Measurements from ENCODE around the gene CLASP2.

- no peak for TF ChIP-seq NFIC (IDR thresholded peaks at IDR 0.05)
- TF ChIP-seq USF1 (IDR thresholded peaks at IDR 0.05) = no peak
- TF ChIP-seq, protein P1, sequence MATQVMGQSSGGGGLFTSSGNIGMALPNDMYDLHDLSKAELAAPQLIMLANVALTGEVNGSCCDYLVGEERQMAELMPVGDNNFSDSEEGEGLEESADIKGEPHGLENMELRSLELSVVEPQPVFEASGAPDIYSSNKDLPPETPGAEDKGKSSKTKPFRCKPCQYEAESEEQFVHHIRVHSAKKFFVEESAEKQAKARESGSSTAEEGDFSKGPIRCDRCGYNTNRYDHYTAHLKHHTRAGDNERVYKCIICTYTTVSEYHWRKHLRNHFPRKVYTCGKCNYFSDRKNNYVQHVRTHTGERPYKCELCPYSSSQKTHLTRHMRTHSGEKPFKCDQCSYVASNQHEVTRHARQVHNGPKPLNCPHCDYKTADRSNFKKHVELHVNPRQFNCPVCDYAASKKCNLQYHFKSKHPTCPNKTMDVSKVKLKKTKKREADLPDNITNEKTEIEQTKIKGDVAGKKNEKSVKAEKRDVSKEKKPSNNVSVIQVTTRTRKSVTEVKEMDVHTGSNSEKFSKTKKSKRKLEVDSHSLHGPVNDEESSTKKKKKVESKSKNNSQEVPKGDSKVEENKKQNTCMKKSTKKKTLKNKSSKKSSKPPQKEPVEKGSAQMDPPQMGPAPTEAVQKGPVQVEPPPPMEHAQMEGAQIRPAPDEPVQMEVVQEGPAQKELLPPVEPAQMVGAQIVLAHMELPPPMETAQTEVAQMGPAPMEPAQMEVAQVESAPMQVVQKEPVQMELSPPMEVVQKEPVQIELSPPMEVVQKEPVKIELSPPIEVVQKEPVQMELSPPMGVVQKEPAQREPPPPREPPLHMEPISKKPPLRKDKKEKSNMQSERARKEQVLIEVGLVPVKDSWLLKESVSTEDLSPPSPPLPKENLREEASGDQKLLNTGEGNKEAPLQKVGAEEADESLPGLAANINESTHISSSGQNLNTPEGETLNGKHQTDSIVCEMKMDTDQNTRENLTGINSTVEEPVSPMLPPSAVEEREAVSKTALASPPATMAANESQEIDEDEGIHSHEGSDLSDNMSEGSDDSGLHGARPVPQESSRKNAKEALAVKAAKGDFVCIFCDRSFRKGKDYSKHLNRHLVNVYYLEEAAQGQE (IDR thresholded peaks at IDR 0.05; ENCODE audit: low read depth) = no peak
- no peak for TF ChIP-seq CEBPB (IDR thresholded peaks at IDR 0.05)
- no peak for TF ChIP-seq RAD21 (IDR thresholded peaks at IDR 0.05; ENCODE audit: low read depth)
- no peak for TF ChIP-seq MAX (IDR thresholded peaks at IDR 0.05)
- no peak for TF ChIP-seq TAF1 (IDR thresholded peaks at IDR 0.05; ENCODE audit: low read depth)
- no peak for TF ChIP-seq TCF12 (IDR thresholded peaks at IDR 0.05; ENCODE audit: low read depth)
- TF ChIP-seq CREB1 (IDR thresholded peaks at IDR 0.05; ENCODE audit: low read depth) = no peak
- TF ChIP-seq EP300 (IDR thresholded peaks at IDR 0.05; ENCODE audit: borderline replicate concordance) = no peak
- TF ChIP-seq TEAD4 (IDR thresholded peaks at IDR 0.05) = no peak
- no peak for TF ChIP-seq YY1 (IDR thresholded peaks at IDR 0.05; ENCODE audit: low read depth)
Observed at GRCh38 chr3:33706056-33706455, 12.0 kb downstream of the CLASP2 start.

Data from Ishikawa (cell line).